HG03354 (cell line): ENCODE data around the gene NOS1AP.

Experiments used
- ATAC-seq: cut with Tn5 transposase; IDR thresholded peaks from one replicate; pipeline ENCODE4 v1.9.1; 2021; ENCODE audit warnings: mild to moderate bottlenecking; ENCODE audit not compliant: unreplicated experiment, poor library complexity, severe bottlenecking

The NOS1AP gene

GRCh38 chr1:162087111-162087510 is 17.6 kb downstream of the NOS1AP start:
- ATAC-seq = no peak

DNA sequence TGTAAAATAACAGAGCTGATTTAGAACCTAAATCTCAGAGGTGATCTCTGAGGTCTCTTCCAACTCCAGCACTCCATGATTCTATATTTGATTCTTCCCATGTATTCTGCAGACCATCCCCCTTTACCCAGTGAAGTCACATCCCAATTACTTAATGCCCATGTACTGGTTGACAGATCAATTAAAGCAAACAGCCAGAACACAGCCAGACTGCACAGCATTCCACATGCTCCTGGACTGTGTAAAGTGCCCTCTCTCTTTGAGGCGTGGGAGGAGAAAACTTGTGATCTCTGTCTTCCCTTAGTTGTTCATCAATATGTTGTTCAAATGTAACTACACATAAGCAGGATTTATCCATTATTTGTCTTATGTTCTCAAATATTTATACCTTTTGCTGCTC is 18.1 kb downstream of the NOS1AP start:
- no peak for ATAC-seq

DNA sequence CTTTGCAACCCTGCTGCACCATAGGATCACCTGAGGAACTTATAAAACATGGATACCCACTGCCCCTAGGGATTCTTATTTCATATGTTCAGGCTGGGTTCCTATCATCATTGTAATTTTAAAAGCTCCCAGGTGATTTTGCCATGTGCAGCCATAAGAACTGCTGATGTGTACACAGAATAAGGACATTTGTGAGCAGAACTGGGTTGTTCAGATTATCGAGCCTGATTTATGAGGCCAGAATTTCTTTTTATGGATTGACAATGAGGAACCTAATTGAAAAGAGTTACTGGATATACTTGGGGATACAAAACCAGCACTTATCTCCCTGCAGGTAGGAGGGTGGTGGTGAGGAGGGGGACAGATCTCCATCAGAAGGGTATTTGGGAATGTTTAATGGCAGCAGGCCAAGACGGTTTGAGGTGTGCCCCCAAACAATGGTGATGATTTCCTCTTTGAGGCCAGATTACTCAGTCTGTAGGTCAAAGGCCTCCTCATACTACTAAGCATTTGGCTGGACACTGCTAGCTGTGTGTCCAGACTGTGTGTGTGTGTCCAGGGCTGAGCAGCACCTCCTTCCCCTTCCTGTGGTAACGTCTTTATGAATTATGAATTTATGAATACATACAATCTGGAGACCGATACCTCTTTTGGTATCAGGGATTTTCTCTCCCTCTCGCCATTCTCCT is 18.9 kb downstream of the NOS1AP start:
- ATAC-seq = no peak

DNA sequence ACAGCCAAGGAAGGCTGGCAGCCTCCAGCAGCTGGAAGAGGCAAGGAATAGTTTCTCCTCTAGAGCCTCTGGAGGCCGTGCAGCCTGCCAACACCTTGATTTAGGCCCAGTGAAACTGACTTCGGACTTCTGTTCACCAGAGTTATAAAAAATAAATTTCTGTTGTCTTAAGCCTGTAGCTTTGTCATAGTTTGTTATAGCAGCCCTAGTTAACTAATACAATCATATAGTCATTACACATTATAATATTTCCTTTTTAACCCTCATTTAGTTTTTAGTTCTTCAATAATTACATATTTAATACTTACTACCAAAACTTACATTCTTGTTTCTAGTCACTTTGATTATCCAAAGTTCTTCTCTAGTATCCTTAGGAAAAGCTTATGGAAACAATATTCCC is 20.3 kb downstream of the NOS1AP start:
- no peak for ATAC-seq

DNA sequence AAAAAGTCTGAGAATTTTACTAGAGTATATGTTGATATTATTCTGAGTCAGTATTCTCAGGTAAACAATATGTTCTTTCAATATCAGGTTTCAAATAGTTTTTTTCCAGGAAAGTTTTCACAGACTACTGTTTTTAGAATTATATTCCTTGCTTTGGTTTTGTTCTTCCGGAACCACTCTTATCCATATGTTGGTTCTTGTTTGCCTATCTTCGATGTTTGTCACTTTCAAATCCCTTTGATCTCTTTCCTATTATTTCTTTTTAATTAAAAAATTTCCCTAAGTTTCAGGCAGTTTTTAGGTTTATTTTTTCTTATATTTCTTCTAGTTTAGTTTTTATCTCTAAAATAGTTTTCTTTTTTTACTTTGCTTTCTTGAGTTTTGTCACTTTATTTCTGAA is 20.9 kb downstream of the NOS1AP start:
- no peak for ATAC-seq

GRCh38 chr1:162091681-162092524 is 22.4 kb downstream of the NOS1AP start:
- ATAC-seq = no peak

DNA sequence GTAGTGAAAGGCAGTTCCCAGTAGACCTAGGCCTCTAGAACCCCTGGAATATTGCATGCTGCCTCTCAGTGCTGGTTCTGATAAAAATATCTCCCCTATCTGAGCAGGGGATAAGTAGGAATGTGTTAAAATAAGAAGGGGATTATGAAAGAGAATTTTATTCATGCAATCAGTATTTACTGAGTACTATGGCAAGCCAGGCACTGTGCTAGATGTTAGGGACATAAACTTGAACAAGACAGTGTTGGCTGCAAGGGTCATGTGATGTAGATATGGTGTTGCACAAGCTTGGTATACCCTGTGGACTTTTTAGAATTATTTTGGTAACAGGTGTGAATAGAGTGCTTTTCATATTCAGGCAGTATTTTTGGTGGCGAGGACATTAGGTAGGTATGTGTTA is 23.6 kb downstream of the NOS1AP start:
- ATAC-seq = no peak

DNA sequence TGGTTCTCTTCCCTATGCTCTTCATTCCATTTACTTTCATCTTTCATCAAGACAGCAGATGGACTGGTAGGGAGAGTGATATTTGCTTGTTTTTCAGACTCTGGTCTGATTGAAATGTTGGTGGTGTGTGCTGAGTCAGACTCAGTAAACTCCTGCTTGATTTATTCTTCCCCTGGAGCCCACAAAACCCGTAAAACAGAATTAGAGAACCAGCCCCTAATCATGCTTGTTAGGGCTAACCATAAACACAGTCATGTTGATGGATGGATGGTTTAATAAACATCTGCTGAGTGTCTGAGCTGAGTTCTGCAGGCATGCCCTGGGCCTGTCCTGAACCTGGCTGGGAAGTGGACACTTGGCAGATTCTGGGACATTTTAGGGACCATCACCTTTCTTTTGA is 24.8 kb downstream of the NOS1AP start:
- ATAC-seq = no peak

GRCh38 chr1:162094723-162095122 is 25.2 kb downstream of the NOS1AP start:
- ATAC-seq = no peak

- no peak for ATAC-seq
These were observed 38.4 kb downstream of the NOS1AP start for GRCh38 chr1:162107911-162108310.

- ATAC-seq = no peak
These were observed 38.9 kb downstream of the NOS1AP start for GRCh38 chr1:162108426-162108825.

GRCh38 chr1:162110910-162111309 is 41.4 kb downstream of the NOS1AP start:
- ATAC-seq = no peak

DNA sequence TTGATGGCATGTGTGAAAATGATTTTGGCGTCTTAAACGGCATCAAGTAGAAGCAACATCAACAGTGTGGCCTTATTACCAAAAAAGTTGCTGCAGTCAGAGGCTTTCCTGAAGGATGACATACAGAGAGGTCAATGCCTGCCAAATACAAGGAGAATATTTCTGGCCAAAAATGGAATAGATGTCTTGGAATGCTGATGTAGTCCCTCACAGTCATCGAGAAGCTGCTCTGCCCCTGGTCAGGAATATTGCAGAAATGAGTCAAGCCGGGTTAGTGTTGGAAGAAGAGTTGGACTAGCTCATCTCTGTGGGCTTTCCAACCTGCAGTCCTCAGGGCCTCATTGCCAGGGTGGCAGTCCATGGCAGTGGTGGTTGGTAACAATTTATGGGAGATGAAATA is 42.1 kb downstream of the NOS1AP start:
- ATAC-seq = no peak

- no peak for ATAC-seq
These were observed 43.9 kb downstream of the NOS1AP start for GRCh38 chr1:162113419-162113818.

GRCh38 chr1:162117039-162117774 is 47.7 kb downstream of the NOS1AP start:
- ATAC-seq = no peak

DNA sequence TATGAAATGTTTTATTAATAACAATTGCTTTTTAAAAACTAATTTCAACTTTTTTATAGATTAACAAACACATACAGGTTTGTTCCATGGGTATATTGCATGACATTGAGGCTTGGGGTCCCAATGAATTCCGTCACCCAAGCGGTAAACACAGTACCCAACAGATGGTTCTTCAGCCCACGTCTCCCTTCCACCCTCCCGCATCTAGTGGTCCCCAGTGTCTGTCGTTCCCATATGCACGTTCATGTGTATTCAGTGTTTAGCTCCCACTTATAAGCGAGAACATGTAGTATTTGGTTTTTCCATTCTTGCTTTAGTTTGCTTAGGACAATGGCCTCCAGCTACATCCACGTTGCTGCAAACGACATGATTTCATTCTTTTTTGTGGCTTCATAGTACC is 48.6 kb downstream of the NOS1AP start:
- no peak for ATAC-seq

- ATAC-seq = no peak
These were observed 59.3 kb downstream of the NOS1AP start for GRCh38 chr1:162128693-162129356.

DNA sequence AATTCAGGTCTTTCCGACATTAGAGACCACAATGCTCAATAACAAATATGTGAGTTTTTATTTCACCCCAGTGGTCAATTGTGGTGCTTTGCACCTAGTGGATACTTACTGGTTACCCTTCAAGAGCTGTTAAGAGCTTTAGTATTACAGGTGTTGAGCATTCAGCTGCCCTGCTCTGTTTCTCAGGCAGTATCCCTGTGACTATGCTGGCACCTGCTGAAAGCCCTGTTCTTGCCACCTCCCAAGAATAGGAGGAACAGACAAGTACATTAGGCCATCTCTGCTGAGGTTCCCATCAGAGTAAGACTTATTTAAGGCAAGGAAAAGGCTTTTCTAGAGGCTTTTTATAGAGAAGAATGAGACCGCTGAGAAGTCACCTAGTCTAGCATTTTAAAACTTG is 60.8 kb downstream of the NOS1AP start:
- no peak for ATAC-seq

DNA sequence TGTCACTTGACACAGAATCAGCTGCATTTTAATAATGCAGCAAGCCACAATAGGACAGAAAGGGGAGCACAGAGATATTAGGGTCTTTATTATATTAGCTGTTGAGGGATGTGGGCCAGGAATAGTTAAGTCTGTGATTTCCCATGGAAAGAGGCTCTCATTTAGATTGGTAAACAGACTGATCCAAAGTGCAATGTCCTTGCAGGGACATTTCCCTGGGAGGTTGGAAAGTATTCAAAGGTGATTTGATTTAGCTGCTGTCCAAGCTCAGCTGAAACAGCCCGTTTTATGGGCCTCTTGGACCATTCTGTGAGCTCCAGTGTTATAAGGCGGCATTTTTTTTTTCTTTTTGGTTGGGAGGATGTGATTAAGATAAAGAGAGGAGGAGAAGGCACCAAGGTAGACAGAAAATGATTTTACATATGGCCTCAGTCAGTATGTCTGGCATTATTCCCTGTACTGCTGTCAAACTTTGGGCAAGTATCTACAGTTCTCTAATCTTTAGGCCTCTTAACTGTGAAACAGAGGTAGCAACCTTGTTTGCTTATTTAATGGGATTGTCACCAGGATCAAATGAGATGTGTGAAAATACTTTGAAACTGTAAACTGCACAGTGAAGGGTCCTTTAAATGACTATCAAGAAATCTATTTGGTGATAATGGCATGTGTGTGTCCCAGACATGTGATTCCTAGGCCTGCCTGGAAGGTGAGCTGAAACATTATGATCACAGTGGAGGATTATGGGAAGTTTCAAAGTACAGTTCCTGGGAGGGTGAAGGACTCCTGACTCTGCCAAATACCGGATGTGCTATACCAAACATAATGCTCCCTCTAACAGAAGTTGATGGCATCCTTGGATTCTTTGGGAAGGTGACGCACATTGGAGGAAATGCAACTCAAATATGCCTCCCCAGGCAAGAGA is 62.2 kb downstream of the NOS1AP start:
- ATAC-seq = no peak
